Fibroblast of lung (primary cell): ENCODE measurements around the gene ASIC2. TPM values are rescaled to one million over a fixed set of nuclear protein-coding genes. Genes with fewer than 3 reads are reported as not detected.

Experiments
- DNase-seq, 2 donors: peaks; one replicate each; pipeline versions ENCODE4 v3.0.0 to v3.0.0-alpha.2; 2010; ENCODE audit warnings: low read depth in 2 of 2
- H2AFZ ChIP-seq: 2 replicates; pipeline ENCODE4 v1.5.1; 2012; ENCODE audit warnings: low read length, control low read depth, inconsistent platforms
- H3K27ac ChIP-seq: 2 replicates; pipeline ENCODE4 v1.5.1; 2011; ENCODE audit warnings: low read length, control low read depth; ENCODE audit not compliant: insufficient read depth
- H3K27me3 ChIP-seq: 2 replicates; pipeline ENCODE4 v1.5.1; 2011; ENCODE audit warnings: mild to moderate bottlenecking, low read length; ENCODE audit not compliant: control insufficient read depth, insufficient read depth
- H3K36me3 ChIP-seq: 2 replicates; pipeline ENCODE4 v1.5.1; 2011; ENCODE audit warnings: low read length; ENCODE audit not compliant: control insufficient read depth, insufficient read depth
- H3K4me1 ChIP-seq: 2 replicates; pipeline ENCODE4 v1.5.1; 2011; ENCODE audit warnings: low read length; ENCODE audit not compliant: control insufficient read depth, insufficient read depth; ENCODE audit errors: extremely low read depth
- H3K4me2 ChIP-seq: 2 replicates; pipeline ENCODE4 v1.5.1; 2011; ENCODE audit warnings: low read length, control low read depth; ENCODE audit not compliant: insufficient read depth; ENCODE audit errors: extremely low read depth
- H3K4me3 ChIP-seq, 4 experiments: fragments of 200-600 bp in 1 of 4; sonication (generic) in 1 of 4; replicated peaks in 1 of 4; 2 replicates each; pipeline ENCODE4 v1.5.1; 2011 to 2016; ENCODE audit warnings: low read length in 4 of 4, low read depth in 3 of 4, mild to moderate bottlenecking in 3 of 4, control low read depth in 2 of 4, inconsistent platforms in 1 of 4, mixed read lengths in 1 of 4; ENCODE audit not compliant: insufficient read depth in 1 of 4; ENCODE audit errors: control extremely low read depth in 1 of 4
- H3K79me2 ChIP-seq: 2 replicates; pipeline ENCODE4 v1.5.1; 2012; ENCODE audit warnings: mild to moderate bottlenecking, low read length, inconsistent platforms; ENCODE audit not compliant: control insufficient read depth, insufficient read depth
- H3K9ac ChIP-seq: 2 replicates; pipeline ENCODE4 v1.5.1; 2011; ENCODE audit warnings: mild to moderate bottlenecking, low read length, control low read depth; ENCODE audit not compliant: insufficient read depth
- H3K9me3 ChIP-seq: 2 replicates; pipeline ENCODE4 v1.5.1; 2012; ENCODE audit warnings: low read depth, low read length; ENCODE audit not compliant: control insufficient read depth, insufficient read depth
- H4K20me1 ChIP-seq: 2 replicates; pipeline ENCODE4 v1.5.1; 2011; ENCODE audit warnings: low read length; ENCODE audit not compliant: control insufficient read depth, insufficient read depth; ENCODE audit errors: extremely low read depth
- CTCF ChIP-seq, 2 donors: IDR thresholded peaks in 1 of 2; conservative IDR thresholded peaks in 1 of 2; 1 replicate in 1 of 2; 2 replicates in 1 of 2; pipeline ENCODE4 v1.5.1; 2011 to 2012; ENCODE audit warnings: low read length in 2 of 2, control low read depth in 1 of 2, inconsistent platforms in 1 of 2, low read depth in 1 of 2, mild to moderate bottlenecking in 1 of 2
- EZH2 ChIP-seq: IDR thresholded peaks from 2 replicates; pipeline ENCODE4 v1.5.1; 2012; ENCODE audit warnings: low read length, control low read depth, mild to moderate bottlenecking; ENCODE audit errors: missing control alignments
- polyA plus RNA-seq, 2 donors: library from polyadenylated mRNA; depleted of rRNA in 1 of 2; stranded (reverse) in 1 of 2; unstranded in 1 of 2; fragments of >200 nt; gene quantifications; 2 replicates each; pipeline ENCODE4 v1.2.1, GENCODE V29; 2011 to 2012; ENCODE audit warnings: missing spikeins in 1 of 2
- total RNA-seq: library from RNA; depleted of rRNA; stranded (reverse); fragments of >200 nt; gene quantifications from 2 replicates; pipeline ENCODE4 v1.2.1, GENCODE V29; 2014

The ASIC2 gene
- total and polyA plus RNA-seq, 2 donors (not counting 1 experiment from before 2014, with no cell fraction given), result 0.08 to 0.50 TPM

DNA sequence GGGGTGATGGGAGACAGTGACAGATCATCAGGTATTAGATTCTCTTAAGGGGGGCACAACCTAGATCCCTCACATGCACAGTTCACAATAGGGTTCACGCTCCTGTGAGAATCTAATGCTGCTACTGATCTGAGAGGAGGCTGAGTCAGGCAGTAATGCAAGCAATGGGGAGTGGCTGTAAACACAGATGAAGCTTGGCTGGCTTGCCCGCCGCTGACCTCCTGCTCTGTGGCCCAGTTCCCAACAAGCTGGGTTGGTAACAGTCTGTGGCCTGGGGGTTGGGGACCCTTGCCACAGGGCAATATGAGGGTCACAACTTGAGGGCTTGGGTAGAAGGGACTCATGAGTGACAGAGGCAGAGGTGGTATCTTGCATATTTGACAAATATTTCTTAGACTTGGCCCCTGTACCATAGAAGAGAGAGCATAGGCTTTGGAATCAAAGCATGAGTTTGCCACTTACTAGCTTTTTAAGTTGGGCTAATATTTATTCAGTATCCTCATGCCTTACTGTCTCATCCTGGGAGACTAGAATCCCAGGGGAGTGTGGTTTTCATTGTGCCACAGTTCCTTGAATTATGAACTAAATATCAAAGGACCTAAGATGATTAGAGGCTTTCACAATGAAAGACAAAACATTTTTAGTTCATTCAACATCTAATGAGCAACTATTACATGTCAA is 168.1 kb downstream of the ASIC2 start:
- H3K36me3 ChIP-seq, result no peaks in the 10 kb centered on the region
- H3K4me1 ChIP-seq, result no peaks in the 10 kb centered on the region
- no peaks in the 10 kb centered on the region for H4K20me1 ChIP-seq
- H2AFZ ChIP-seq, result no peak overlapping the region
- no peak overlapping the region for H3K9ac ChIP-seq
- H3K27me3 ChIP-seq, result no peaks in the 10 kb centered on the region
- no peak overlapping the region for H3K4me2 ChIP-seq
- DNase-seq, result peak in 1 of 2 donors; percentile 23
- H3K9me3 ChIP-seq, result no peaks in the 10 kb centered on the region
- TF ChIP-seq EZH2 (no peak), CTCF (conservative IDR thresholded peaks at IDR 0.05 in 1 of 2, IDR thresholded peaks at IDR 0.05 in 1 of 2; ENCODE audit: low read depth in 1 of 2, low read length in 2 of 2) (no peak)
- no peak overlapping the region for H3K4me3 ChIP-seq
- H3K27ac ChIP-seq, result no peak overlapping the region
- no peaks in the 10 kb centered on the region for H3K79me2 ChIP-seq

GRCh38 chr17:33124185-33124584 is 168.9 kb downstream of the ASIC2 start:
- Histone ChIP-seq H3K4me1 (no peaks in the 10 kb centered on the region), H3K79me2 (no peaks in the 10 kb centered on the region), H3K4me3 (no peak overlapping the region), H3K4me2 (no peak overlapping the region), H3K27ac (no peak overlapping the region), H2AFZ (no peak overlapping the region), H3K9me3 (no peaks in the 10 kb centered on the region), H4K20me1 (no peaks in the 10 kb centered on the region), H3K27me3 (no peaks in the 10 kb centered on the region), H3K36me3 (no peaks in the 10 kb centered on the region), H3K9ac (no peak overlapping the region)
- no peak for DNase-seq
- no peak for TF ChIP-seq EZH2

GRCh38 chr17:33121756-33122155 is 171.3 kb downstream of the ASIC2 start:
- H3K9ac ChIP-seq, result no peak overlapping the region
- no peaks in the 10 kb centered on the region for H3K36me3 ChIP-seq
- no peak overlapping the region for H3K4me3 ChIP-seq
- no peaks in the 10 kb centered on the region for H3K4me1 ChIP-seq
- H2AFZ ChIP-seq, result no peak overlapping the region
- H3K27me3 ChIP-seq, result no peaks in the 10 kb centered on the region
- H3K9me3 ChIP-seq, result no peaks in the 10 kb centered on the region
- no peaks in the 10 kb centered on the region for H4K20me1 ChIP-seq
- H3K27ac ChIP-seq, result no peak overlapping the region
- DNase-seq, result no peak
- TF ChIP-seq CTCF (conservative IDR thresholded peaks at IDR 0.05 in 1 of 2, IDR thresholded peaks at IDR 0.05 in 1 of 2; ENCODE audit: low read depth in 1 of 2, low read length in 2 of 2) (no peak), EZH2 (no peak)
- H3K79me2 ChIP-seq, result no peaks in the 10 kb centered on the region
- H3K4me2 ChIP-seq, result no peak overlapping the region
